MM.1S (cell line): Measurements from ENCODE around the gene XXYLT1.

ENCODE experiments used
- DNase-seq: peaks from one replicate; pipeline ENCODE4 v3.0.0-alpha.2; 2015
- H2AFZ ChIP-seq: fragments of 300-600 bp; sonication (generic); 2 replicates; pipeline ENCODE4 v1.6.0; 2016; ENCODE audit warnings: antibody characterized with exemption, low read length
- H3F3A ChIP-seq: fragments of 300-600 bp; sonication (generic); 2 replicates; pipeline ENCODE4 v1.6.1; 2016; ENCODE audit warnings: mild to moderate bottlenecking, antibody characterized with exemption, low read length, moderate library complexity, mixed read lengths; ENCODE audit not compliant: insufficient read depth
- H3K27ac ChIP-seq: fragments of 300-600 bp; sonication (generic); 2 replicates; pipeline ENCODE4 v1.5.1; 2016; ENCODE audit warnings: mild to moderate bottlenecking, low read length
- H3K27me3 ChIP-seq: fragments of 300-600 bp; sonication (generic); replicated peaks from 2 replicates; pipeline ENCODE4 v1.6.0; 2016; ENCODE audit warnings: low read length; ENCODE audit not compliant: insufficient read depth
- H3K36me3 ChIP-seq: fragments of 300-600 bp; sonication (generic); replicated peaks from 2 replicates; pipeline ENCODE4 v1.6.1; 2016; ENCODE audit warnings: mild to moderate bottlenecking, low read length, mixed read lengths; ENCODE audit not compliant: insufficient read depth
- H3K4me1 ChIP-seq: fragments of 300-600 bp; sonication (generic); 2 replicates; pipeline ENCODE4 v1.6.1; 2016; ENCODE audit warnings: low read length, mixed read lengths
- H3K4me2 ChIP-seq: fragments of 300-600 bp; sonication (generic); 2 replicates; pipeline ENCODE4 v1.6.0; 2016; ENCODE audit warnings: low read depth, low read length
- H3K4me3 ChIP-seq: fragments of 300-600 bp; sonication (generic); 2 replicates; pipeline ENCODE4 v1.5.1; 2016; ENCODE audit warnings: low read length, mixed read lengths
- H3K79me2 ChIP-seq: fragments of 300-600 bp; sonication (generic); 2 replicates; pipeline ENCODE4 v1.6.1; 2016; ENCODE audit warnings: mixed run types, low read length, mixed read lengths
- H3K9ac ChIP-seq: fragments of 300-600 bp; sonication (generic); 2 replicates; pipeline ENCODE4 v1.6.1; 2016; ENCODE audit warnings: low read length, mixed read lengths
- H3K9me2 ChIP-seq: fragments of 300-600 bp; sonication (generic); replicated peaks from 2 replicates; pipeline ENCODE4 v1.6.1; 2016; ENCODE audit warnings: mild to moderate bottlenecking, low read length, mixed read lengths; ENCODE audit not compliant: insufficient read depth
- H3K9me3 ChIP-seq: fragments of 300-600 bp; sonication (generic); replicated peaks from 2 replicates; pipeline ENCODE4 v1.6.1; 2016; ENCODE audit warnings: mild to moderate bottlenecking, low read length, mixed read lengths; ENCODE audit not compliant: insufficient read depth
- H4K20me1 ChIP-seq: fragments of 300-600 bp; sonication (generic); 2 replicates; pipeline ENCODE4 v1.6.1; 2016; ENCODE audit warnings: mild to moderate bottlenecking, low read length, moderate library complexity, mixed read lengths; ENCODE audit not compliant: insufficient read depth
- CTCF ChIP-seq: fragments of 300-600 bp; sonication (generic); IDR thresholded peaks from 2 replicates; pipeline ENCODE4 v1.5.1; 2016; ENCODE audit warnings: antibody characterized with exemption, low read length, mixed read lengths
- EZH2 ChIP-seq: fragments of 300-600 bp; sonication (generic); optimal IDR thresholded peaks from 2 replicates; pipeline ENCODE3; 2017; ENCODE audit warnings: low read depth, mild to moderate bottlenecking, antibody characterized with exemption, low read length, mixed read lengths
- EZH2phosphoT487 ChIP-seq: fragments of 300-600 bp; sonication (generic); IDR thresholded peaks from 2 replicates; pipeline ENCODE4 v1.6.1; 2018; ENCODE audit warnings: antibody characterized with exemption, low read length

The XXYLT1 gene

GRCh38 chr3:195020921-195021320, 250.0 kb downstream of the XXYLT1 start:
- DNase-seq, result no peak
- no peaks in the 10 kb centered on the region for H4K20me1 ChIP-seq
- no peaks in the 10 kb centered on the region for H3K9me2 ChIP-seq
- no peak overlapping the region for H2AFZ ChIP-seq
- H3K9ac ChIP-seq, result no peak overlapping the region
- no peaks in the 10 kb centered on the region for H3K36me3 ChIP-seq
- no peaks in the 10 kb centered on the region for H3K4me1 ChIP-seq
- no peaks in the 10 kb centered on the region for H3K79me2 ChIP-seq
- H3K9me3 ChIP-seq, result no peaks in the 10 kb centered on the region
- H3K27ac ChIP-seq, result no peak overlapping the region
- H3F3A ChIP-seq, result no peaks in the 10 kb centered on the region
- TF ChIP-seq EZH2, result no peak
- no peak for TF ChIP-seq CTCF
- no peak for TF ChIP-seq EZH2phosphoT487
- H3K4me3 ChIP-seq, result no peak overlapping the region
- no peak overlapping the region for H3K4me2 ChIP-seq
- no peaks in the 10 kb centered on the region for H3K27me3 ChIP-seq

GRCh38 chr3:195020185-195020584, 250.8 kb downstream of the XXYLT1 start:
- DNase-seq, result no peak
- H3F3A ChIP-seq, result no peaks in the 10 kb centered on the region
- H3K4me2 ChIP-seq, result no peak overlapping the region
- H4K20me1 ChIP-seq, result no peaks in the 10 kb centered on the region
- no peaks in the 10 kb centered on the region for H3K79me2 ChIP-seq
- no peak overlapping the region for H2AFZ ChIP-seq
- H3K9ac ChIP-seq, result no peak overlapping the region
- no peak overlapping the region for H3K4me3 ChIP-seq
- no peaks in the 10 kb centered on the region for H3K27me3 ChIP-seq
- H3K9me2 ChIP-seq, result no peaks in the 10 kb centered on the region
- H3K4me1 ChIP-seq, result no peaks in the 10 kb centered on the region
- H3K9me3 ChIP-seq, result no peaks in the 10 kb centered on the region
- TF ChIP-seq EZH2phosphoT487, result no peak
- TF ChIP-seq CTCF, result no peak
- TF ChIP-seq EZH2, result no peak
- no peaks in the 10 kb centered on the region for H3K36me3 ChIP-seq
- H3K27ac ChIP-seq, result no peak overlapping the region

GRCh38 chr3:195019335-195019734, 251.6 kb downstream of the XXYLT1 start:
- H3K9ac ChIP-seq, result no peak overlapping the region
- H3K27me3 ChIP-seq, result no peaks in the 10 kb centered on the region
- H3K4me1 ChIP-seq, result no peaks in the 10 kb centered on the region
- H3K27ac ChIP-seq, result no peak overlapping the region
- no peak for DNase-seq
- H3K9me2 ChIP-seq, result no peaks in the 10 kb centered on the region
- H3K36me3 ChIP-seq, result no peaks in the 10 kb centered on the region
- H3F3A ChIP-seq, result no peaks in the 10 kb centered on the region
- H4K20me1 ChIP-seq, result no peaks in the 10 kb centered on the region
- no peaks in the 10 kb centered on the region for H3K9me3 ChIP-seq
- TF ChIP-seq CTCF, result no peak
- no peak overlapping the region for H3K4me2 ChIP-seq
- H3K4me3 ChIP-seq, result no peak overlapping the region
- no peaks in the 10 kb centered on the region for H3K79me2 ChIP-seq
- no peak overlapping the region for H2AFZ ChIP-seq
